Cardiac septum (tissue), 1 donor: ENCODE data around the gene AGBL4. TPM values are rescaled to one million over a fixed set of nuclear protein-coding genes. Genes with fewer than 3 reads are reported as not detected.
"Not testable (repeated sequence)": the region's sequence is repeated elsewhere in the genome, so short reads cannot be mapped to it uniquely, and the experiment has no call there.

Experiments
- DNase-seq: peaks from one replicate; pipeline ENCODE4 v3.0.0-alpha.2; 2020; ENCODE audit warnings: low spot score
- intact Hi-C: fragments of 100-400 bp; cut with DNase I; formaldehyde crosslinking; loops from one replicate; pipeline ENCODE4 v1.14.0; 2022
- total RNA-seq: library from RNA; stranded (reverse); fragmentation: NEBNext Ultra II Directional; extraction: Animal tissue kit (Norgen Biotek cat#: 25700); gene quantifications from one replicate; pipeline ENCODE4 v1.2.1, GENCODE V29; 2021
- donor health status: DM: no; HTN: no; CAD: no.

AGBL4 gene
- total RNA-seq, 1 donor from 2014 or later = 0.32 TPM

DNA sequence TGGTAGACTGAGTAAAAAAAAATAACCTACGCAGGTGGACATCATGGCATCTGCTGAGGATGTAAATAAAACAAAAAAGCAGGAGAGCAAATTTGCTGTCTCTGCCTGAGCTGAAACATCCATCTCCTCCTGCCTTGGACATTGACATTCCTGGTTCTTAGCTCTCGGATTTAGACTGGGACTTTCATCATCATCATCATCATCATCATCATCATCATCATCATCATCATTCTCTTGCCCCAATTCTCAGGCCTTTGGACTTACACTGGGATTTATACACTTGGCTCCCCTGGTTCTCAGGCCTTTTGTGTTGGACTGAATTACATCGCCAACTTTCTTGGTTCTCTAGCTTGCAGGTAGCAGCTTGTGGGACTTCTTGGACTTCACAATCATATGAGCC lies 938.7 kb downstream of the AGBL4 start:
- DNase-seq = no peak
- intact Hi-C loops = no loop called here

DNA sequence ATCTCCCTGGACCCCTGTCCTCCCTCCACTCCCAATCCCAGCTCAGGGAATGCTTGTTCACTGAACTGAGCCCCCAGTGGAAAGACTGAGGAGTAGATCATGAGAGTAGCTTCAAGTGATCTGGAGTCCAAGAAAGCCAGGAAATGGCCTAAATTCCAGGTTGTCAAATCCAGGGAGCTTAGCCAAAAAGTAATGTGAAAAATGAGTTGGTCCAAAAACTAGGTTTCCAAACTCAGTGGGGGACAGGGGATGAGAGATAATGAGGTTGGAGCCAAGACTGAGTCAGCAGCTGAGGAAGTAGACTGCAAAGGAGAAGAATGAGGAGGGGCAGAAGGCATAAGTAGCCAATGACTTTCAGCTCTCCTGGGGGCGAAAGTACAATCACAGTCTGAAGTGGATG lies 963.0 kb downstream of the AGBL4 start:
- no peak for DNase-seq
- intact Hi-C loops = no loop called here

DNA sequence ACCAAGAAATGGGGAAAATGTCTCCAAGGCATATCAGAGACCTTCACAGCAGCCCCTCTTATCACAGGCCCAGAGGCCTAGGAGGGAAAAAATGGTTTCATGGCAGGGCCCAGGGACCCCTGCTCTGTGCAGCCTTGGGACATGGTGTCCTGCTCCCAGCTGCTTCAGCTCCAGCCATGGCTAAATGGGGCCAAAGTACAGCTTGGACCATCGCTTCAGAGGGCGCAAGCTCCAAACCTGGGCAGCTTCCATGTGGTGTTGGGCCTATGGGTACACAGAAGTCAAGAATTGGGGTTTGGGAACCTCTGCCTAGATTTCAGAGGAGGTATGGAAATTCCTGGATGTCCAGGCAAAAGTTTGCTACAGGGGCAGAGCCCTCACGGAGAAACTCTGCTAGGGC lies 964.7 kb downstream of the AGBL4 start:
- intact Hi-C loops = no loop called here

DNA sequence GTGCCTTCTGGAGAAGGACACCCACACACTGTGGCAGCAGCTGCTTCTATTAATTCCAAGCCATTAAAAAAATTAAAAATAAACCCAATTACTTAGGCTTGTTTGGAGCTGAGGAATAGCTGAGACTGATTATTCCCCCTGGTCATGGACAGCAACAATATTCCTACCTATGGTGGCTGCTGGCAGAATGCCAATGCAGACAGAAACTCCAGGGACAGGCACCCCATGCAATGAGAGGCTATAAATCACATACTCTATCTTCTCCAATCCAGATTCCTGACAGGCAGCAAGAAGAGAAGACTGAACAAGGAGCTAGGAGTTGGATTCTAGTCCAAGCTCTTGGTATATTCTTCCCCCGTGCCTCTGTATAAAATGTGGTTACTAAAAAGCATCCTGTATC lies 971.7 kb downstream of the AGBL4 start:
- intact Hi-C loops = no loop called here
- no peak for DNase-seq

More for the DNA sequence above, 964.7 kb downstream of the AGBL4 start:
- DNase-seq = no peak

DNA sequence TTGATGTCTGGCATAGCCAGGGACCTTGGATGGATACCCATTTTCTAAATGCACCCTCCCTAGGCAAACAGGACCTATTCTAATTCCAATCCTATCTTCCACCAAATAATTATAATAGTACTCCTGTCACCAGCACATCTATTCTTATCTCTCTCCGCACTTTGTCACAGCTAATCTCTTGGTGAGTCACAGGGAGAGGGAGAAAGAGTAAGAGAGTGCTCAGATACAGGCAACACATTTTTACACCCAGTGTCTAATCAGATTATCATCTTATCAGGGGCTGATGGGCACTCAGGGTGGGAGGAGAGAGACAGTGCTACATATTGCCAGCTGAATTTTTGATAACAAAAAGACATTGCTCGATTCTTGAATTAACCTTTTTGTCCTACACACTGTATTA lies 972.1 kb downstream of the AGBL4 start:
- intact Hi-C loops = no loop called here
- no peak for DNase-seq

DNA sequence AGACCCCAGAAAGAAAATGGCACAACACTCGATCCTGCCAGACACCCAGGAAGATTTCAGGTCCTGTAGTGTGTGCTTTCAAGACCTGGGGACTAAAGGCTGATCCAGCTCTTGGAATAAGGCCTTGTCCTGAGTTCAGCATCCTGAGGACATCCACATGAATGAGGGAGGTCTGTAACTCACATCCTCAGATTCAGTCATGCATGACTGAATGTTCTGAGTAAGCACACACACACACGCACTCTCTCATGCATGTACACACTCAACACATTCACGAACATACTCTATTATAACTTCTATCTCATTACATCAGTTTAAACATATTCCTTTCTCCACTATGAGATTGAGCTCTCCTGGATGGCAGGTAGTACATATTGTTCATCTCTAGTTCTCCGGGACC lies 973.7 kb downstream of the AGBL4 start:
- intact Hi-C loops = no loop called here

DNA sequence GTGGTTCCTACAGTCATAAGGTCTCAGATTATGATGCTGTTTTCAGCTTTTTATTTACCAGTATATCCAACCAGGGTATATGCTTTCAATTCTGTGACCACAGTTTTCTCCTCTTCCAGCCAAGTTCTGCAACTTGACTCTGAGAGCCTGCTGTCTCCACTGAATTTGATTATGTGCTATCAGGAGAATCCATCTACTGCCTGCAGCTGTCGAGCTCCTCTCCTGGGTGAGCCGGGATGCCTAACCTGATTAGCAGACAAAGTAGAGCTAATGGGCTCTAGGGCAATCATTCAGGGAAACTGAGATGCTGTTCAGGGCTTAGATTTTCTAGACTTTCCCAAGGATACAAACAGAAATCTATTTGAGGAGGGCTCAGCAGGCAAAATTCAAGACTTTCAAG lies 975.6 kb downstream of the AGBL4 start:
- intact Hi-C loops = no loop called here
- no peak for DNase-seq

More for the DNA sequence above, 973.7 kb downstream of the AGBL4 start:
- no peak for DNase-seq

DNA sequence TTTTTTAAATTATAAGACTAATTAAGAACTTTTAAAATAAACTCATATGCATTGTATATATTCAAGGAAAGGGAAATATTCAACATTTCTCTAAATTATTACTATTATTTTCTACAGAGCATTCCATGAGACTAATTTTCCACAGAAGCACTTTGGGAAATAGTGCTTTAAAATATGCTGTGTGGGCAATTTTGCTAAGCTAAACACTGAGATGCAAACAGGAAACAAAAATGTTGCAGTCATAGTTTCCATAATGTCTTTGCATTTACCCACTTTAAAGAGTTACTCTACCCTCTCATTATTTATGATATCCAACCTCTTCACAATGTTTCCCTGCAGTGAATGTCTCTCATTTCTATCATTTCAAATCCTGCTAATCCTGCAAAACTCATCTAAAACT lies 977.4 kb downstream of the AGBL4 start:
- DNase-seq = no peak
- intact Hi-C loops = no loop called here

DNA sequence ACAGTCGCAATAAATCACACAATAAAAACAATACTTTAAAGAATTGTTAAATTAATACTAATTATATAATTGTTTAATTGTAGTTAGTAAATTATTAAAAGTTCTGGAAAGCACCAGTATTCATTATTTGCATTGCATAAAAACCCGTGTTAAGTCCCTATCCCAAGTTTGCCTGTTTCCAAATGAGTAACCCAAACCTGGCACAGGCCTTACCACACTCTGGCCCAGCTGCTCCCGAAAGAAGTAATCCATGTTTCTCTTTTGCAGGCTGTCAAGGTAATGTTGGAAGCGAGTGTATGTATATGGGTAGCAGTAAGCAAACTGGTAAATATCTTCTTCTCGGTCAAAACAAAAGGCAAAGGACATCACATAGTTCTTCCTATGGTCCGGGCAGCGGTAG lies 978.4 kb downstream of the AGBL4 start:
- intact Hi-C loops = no loop called here
- no peak for DNase-seq

DNA sequence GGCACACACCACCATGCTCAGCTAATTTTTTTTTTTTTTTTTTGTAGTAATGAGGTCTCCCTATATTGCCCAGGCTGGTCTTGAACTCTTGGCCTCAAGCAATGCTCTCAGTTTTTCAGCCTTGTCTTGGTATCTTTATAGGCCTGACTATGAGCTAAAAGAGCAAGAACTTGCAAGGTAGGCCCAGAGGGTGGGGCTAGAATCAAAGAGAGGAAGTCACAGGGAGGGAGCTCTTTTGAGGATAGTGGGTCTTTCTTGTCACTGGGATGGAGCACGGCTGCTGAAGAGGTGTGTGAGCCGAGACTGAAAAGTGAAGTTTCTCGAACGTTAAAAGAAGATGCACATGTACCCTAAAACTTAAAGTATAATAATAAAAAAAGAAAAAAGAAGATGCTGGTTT lies 987.1 kb downstream of the AGBL4 start:
- intact Hi-C loops = no loop called here
- DNase-seq = no peak

DNA sequence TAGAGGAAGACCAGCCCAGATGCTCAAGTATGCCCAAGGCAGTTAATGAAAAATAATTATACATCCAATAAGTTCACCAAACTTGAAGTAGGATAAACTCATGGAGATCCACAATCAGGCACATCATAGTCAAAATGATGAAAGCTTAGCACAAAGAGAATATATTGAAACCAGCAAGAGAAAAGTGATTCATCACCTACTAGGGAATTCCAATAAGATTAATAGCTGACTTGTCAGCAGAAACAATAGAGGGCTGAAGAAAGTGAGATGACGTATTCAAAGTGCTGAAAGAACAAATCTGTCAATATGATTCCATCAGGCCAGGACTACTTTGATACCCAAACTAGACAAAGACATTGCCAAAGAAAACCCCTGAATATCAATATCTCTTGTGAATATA lies 995.4 kb downstream of the AGBL4 start:
- intact Hi-C loops = no loop called here
- no peak for DNase-seq

DNA sequence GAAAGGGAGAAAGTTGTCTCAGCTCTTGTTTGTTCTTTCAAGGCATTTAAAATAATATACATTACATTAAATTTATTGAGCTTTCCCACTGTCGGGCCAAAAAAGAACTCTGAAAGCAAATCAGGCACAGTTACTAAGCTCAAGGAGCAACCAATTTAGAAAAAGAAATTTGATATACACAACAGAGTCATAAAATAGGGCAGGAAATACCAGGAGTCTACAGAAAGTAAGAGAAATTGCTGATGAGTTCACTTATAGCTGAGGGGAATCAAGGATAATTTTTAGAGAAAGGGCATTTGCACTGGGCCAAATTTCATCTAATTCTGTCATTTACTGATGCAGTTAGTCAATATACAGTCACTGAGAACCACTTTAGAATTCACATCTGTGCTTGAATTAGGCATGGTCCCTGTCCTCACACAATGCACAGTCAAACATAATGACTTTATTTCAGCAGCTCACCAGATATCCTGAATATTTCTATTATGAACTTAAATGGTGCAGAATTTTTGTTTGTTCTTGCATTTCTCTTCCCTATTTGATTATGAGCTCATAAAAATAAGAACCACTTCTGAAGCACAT lies 997.4 kb downstream of the AGBL4 start:
- intact Hi-C loops = no loop called here
- DNase-seq = no peak

DNA sequence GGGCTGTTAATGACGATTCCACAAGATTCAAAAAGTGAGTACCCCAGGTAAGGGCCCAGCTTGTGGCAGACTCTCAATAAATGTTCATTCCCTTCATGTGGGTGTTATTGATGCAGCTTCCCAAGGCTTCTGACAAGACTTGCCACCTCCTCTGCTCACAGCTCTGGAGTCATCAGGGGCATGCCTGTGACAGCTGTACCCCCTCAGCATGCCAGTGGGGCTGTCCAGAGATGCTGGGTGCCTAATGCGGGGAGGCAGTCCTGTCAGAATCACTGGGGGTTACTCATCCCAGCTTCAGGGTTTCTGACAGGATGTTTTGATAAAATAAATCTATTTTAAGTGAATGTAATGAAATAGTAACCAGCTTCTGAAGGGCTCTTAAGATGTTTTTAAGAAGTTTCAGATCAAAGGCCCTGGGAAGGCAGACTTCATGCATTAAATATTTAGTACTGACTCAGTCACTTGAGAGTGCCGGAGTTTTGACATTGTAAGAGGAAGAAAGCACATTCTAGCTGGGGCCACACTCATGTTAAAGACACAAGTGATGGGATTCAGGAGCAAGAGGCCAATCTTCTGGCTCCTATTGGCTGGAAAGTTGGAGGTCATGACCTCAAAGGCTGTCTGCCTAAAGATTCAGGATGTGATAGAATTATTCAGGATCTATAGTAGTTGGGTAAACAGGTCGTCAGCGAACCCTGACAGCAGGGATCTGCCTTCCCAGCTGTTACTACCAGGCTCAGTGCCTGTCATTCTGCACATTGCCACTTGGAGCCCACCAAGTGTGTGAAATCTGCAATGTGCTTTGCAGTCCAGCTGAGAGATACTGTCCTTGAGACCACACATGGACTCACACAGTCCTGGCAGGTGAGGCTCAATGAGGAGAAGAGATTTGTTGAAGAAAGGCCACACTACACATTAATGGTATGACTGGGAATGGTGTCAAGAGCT lies 1007.5 kb downstream of the AGBL4 start:
- no peak for DNase-seq
- intact Hi-C loops = no loop called here

DNA sequence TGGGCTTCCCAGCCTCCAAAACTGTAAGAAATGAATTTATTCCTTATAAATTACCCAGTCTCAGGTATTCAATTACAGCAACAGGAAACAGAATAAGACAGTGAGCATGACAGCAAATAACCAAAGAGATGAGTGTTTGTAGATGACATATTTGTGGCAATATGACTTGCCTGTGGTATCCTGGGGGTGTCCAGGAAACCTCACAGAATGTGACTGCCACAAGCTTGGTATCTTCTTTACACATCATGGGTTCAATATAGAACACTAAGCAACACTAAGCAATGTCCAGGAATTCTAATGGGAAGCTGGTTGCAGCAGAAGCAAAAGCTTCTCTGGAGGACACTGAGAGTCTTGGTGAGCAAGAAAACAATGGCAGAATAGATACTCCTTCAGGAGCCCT lies 1010.7 kb downstream of the AGBL4 start:
- intact Hi-C loops = no loop called here
- DNase-seq = no peak

DNA sequence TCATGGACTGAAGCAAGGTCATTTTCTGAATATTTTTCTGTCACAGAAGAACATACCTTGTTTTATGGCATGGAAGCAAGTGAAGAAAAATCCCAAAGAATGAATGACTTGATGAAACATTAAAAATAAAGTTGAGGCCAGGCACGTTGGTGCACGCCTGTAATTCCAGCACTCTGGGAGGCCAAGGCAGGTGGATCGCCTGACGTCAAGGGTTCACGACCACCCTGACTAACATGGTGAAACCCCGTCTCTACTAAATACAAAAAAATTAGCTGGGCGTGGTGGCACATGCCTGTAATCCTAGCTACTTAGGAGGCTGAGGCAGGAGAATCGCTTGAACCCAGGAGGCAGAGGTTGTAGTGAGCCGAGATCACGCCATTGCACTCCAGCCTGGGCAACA lies 1020.8 kb downstream of the AGBL4 start:
- intact Hi-C loops, DNase-seq: not testable (repeated sequence)

DNA sequence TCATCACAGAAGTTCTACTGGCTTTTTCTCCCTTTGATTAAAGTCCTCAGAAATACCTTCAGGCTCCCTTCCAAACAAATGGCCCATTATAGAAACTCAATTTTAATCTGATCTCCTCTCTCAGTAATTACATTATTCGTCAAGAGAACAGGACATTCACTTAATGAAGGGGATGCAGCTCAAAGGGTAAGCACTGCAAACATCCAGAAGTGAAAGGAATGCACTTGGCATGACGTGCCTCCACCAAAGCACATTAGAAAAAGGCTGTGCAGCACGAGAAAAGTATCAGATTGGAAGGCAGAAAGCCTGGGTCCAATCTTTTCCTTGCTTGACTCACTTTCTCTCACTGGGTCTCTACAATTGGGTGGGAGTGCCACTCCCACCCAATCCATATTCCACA lies 1024.4 kb downstream of the AGBL4 start:
- DNase-seq = no peak
- intact Hi-C loops = no loop called here

DNA sequence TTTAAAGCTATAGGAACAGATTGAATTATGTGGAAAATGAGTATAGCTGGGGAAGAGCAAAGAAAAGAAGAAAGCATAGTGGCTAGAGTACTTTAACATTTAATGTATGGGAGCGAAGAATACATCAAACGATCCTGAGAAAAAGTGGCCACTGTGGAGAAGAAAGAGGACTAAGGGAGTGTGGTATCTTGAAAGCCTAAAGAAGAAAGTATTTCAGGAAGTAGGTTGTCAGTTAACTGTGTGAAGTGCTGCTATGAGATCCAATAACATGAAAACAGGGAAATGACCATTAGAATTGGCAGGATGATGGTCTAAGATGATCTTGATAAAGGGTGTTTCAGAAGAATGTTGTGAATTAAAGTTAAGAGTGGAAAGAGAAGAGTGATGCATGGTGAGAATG lies 1027.4 kb downstream of the AGBL4 start:
- intact Hi-C loops = no loop called here
- DNase-seq = no peak

DNA sequence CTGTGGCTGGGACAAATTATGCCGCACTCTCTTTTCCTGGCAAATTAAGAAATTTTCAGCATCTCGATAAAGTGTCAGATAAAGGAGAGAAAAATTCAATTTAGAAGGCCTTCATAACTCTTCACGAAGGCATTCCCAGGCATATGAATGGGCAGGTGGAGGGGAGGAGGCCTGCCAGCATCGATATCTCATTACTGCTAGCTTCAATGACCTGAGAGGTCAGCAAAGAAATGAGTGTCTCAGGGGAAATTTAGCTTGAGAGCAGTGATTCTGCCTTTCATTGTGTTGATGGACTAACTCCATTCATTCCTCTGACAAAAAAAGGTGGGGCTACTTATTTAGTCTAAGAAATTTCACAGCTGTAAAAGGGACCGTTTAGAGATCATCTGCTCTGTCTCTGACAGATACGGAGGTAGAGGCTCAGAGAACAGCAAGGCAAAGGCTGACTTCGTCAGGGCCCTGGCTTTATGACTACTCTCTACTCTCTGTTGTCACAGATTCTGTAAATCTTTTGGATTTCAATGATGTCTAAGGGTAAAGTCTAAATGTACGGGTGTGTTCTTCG lies 1035.0 kb downstream of the AGBL4 start:
- DNase-seq = no peak
- intact Hi-C loops = no loop called here

DNA sequence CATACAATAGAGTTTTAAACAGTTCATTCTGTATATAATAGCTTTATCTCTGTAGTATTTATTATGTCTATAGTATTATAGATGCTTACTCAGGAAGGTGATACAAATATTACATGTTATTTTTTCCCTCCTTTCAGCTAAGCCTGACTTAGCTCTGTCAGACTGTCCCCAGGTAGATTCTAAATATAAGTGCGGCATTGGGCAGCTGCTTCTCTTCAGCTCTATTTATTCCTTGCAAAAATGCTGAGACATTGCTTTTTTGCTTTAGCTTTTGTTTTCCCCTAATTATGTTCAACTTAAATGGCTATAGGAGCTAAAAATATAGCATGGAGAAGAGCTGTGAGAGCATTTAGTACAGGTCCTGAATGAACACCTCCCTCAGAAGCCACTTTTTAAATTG lies 1043.8 kb downstream of the AGBL4 start:
- intact Hi-C loops = no loop called here
- DNase-seq = no peak

DNA sequence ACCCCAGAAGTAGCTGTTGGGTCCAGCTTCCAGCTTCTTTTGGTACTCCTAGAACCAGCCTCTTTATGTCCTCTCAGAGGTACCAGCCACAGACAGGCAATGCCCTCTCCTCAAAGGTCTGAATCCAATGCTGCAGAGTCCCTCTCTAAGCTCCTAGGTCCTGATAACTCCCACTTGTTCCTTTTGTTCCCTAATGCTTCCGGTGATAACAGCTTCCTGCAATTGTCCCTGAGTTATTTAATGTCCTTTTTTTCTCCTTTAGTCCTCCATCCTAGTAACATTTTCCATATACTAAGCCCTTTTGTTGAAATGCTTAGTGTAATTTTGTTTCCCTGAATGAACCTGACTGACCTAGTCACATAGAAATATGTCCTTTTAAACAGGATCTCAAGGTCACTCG lies 1045.3 kb downstream of the AGBL4 start:
- intact Hi-C loops = no loop called here
- DNase-seq = no peak

DNA sequence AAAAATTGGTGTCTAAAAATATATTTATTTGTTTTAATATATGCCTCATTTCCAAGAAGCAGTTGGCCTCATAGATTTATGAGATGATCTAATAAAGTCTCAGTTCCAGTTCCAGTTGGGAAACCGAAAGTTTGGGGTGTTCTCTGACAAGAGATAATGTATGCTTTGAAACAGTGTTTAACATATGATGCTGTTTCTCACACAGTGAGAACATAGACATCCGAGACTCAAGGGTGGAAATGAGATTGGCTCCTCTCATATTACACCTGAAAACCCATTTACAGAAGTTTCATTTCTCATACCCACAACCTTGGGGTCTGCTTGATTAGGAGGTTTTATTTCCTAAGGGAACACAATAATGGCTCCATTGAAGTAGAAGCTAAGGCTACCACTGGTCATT lies 1046.5 kb downstream of the AGBL4 start:
- intact Hi-C loops = no loop called here

More for the DNA sequence above, 1046.5 kb downstream of the AGBL4 start:
- DNase-seq = no peak
